Kidney (tissue), 14 donors: ENCODE data around the gene ARL15. TPM values are rescaled to one million over a fixed set of nuclear protein-coding genes. Genes with fewer than 3 reads are reported as not detected.
"Not testable (repeated sequence)": the region's sequence is repeated elsewhere in the genome, so short reads cannot be mapped to it uniquely, and the experiment has no call there.

ENCODE experiments used
- DNase-seq, 5 donors: peaks; one replicate each; pipeline ENCODE4 v3.0.0-alpha.2; 2013 to 2020
- FAIRE-seq: peaks from 2 replicates; lab custom pipeline; 2012; peaks lifted over from hg19 to GRCh38; lab: Jason Lieb, UNC
- H3K27ac ChIP-seq, 2 donors: one replicate each; pipeline ENCODE4 v1.7.0; 2013; ENCODE audit warnings: low read depth in 2 of 2, low read length in 2 of 2, inconsistent platforms in 1 of 2
- H3K27me3 ChIP-seq: one replicate; pipeline ENCODE4 v1.7.1; 2013; ENCODE audit warnings: low read length, inconsistent platforms; ENCODE audit not compliant: control insufficient read depth, insufficient read depth
- H3K36me3 ChIP-seq, 3 donors: one replicate each; pipeline versions ENCODE4 v1.7.0 to v1.7.1; 2013; ENCODE audit warnings: low read length in 3 of 3, control low read depth in 1 of 3, inconsistent platforms in 1 of 3; ENCODE audit not compliant: insufficient read depth in 3 of 3, control insufficient read depth in 2 of 3
- H3K4me1 ChIP-seq, 3 donors: one replicate each; pipeline versions ENCODE4 v1.7.0 to v1.7.1; 2013; ENCODE audit warnings: low read length in 3 of 3, inconsistent platforms in 1 of 3, low read depth in 1 of 3; ENCODE audit not compliant: control insufficient read depth in 2 of 3, insufficient read depth in 2 of 3
- H3K4me3 ChIP-seq, 3 donors: one replicate each; pipeline versions ENCODE4 v1.7.0 to v1.8.1; 2013; ENCODE audit warnings: low read length in 3 of 3, control low read depth in 1 of 3, inconsistent platforms in 1 of 3
- H3K9ac ChIP-seq, 3 donors: one replicate each; pipeline versions ENCODE4 v1.7.0 to v1.7.1; 2013; ENCODE audit warnings: low read length in 3 of 3, control low read depth in 1 of 3, inconsistent platforms in 1 of 3
- H3K9me3 ChIP-seq, 3 donors: one replicate each; pipeline versions ENCODE4 v1.7.0 to v1.7.1; 2013; ENCODE audit warnings: low read length in 3 of 3, control low read depth in 1 of 3, inconsistent platforms in 1 of 3; ENCODE audit not compliant: control insufficient read depth in 2 of 3, insufficient read depth in 1 of 3
- CTCF ChIP-seq: IDR thresholded peaks from 3 replicates; pipeline ENCODE4 v1.5.1; 2012; ENCODE audit warnings: mild to moderate bottlenecking, moderate library complexity, borderline replicate concordance; ENCODE audit not compliant: insufficient read depth; ENCODE audit errors: extremely low read depth
- intact Hi-C: fragments of 100-400 bp; cut with DNase I; formaldehyde crosslinking; loops from one replicate; pipeline ENCODE4 v1.11.1; 2022
- polyA plus RNA-seq: library from polyadenylated mRNA; stranded (reverse); fragments of 350-450 nt; fragmentation: Illumina TruSeq; extraction: RNeasy Lipid Tissue Mini Kit (QIAGEN cat#74804); gene quantifications from one replicate; pipeline ENCODE4 v1.2.3, GENCODE V29; 2014; ENCODE audit warnings: low read depth, low replicate concordance; ENCODE audit not compliant: insufficient read depth
- total RNA-seq: library from RNA; stranded (reverse); fragmentation: NEBNext Ultra II Directional; extraction: Animal tissue kit (Norgen Biotek cat#: 25700); gene quantifications from one replicate; pipeline ENCODE4 v1.2.1, GENCODE V29; 2021
- donor health status: control.
- donor health status: control.
- donor health status: control.
- donor health status: control.
- donor health status: control.
- donor health status: DM: yes; HTN: yes; CAD: no.
- donor health status: Normal renal cell carcinoma (clear cell type).

The ARL15 gene
- total and polyA plus RNA-seq, 2 donors from 2014 or later, result 21.1 to 36.6 TPM

DNA sequence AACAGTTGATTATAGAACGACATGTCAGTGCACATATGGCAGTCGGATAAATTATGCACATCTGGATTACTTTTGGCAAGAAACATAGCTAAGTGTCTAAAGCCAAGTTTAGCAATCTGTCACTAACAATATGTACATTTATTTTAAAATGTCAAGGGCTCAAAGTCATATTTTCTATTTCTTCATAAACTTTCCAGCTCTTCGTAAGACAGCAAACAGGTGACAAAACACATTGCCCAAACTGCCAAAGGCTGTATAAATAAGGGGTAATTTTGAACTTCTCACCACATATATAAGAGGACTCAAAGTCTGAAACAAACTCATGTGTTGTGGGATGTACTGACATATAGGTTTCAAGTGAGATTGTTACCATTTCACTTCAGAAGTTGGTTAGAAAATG lies 237.2 kb downstream of the ARL15 start:
- TF ChIP-seq CTCF, result no peak
- no peaks in the 10 kb centered on the region for H3K27me3 ChIP-seq
- FAIRE-seq, result no peak
- no peak for DNase-seq
- H3K4me1 ChIP-seq, result no peaks in the 10 kb centered on the region
- H3K9ac ChIP-seq, result no peak overlapping the region
- H3K36me3 ChIP-seq, result no peaks in the 10 kb centered on the region
- intact Hi-C loops, result no loop called here
- H3K4me3 ChIP-seq, result no peak overlapping the region
- H3K9me3 ChIP-seq, result no peaks in the 10 kb centered on the region
- H3K27ac ChIP-seq, result no peak overlapping the region

GRCh38 chr5:54066433-54066832 lies 243.9 kb downstream of the ARL15 start:
- Histone ChIP-seq H3K27ac (no peak overlapping the region), H3K36me3 (no peaks in the 10 kb centered on the region), H3K9me3 (no peaks in the 10 kb centered on the region), H3K4me3 (no peak overlapping the region), H3K4me1 (no peaks in the 10 kb centered on the region), H3K27me3 (no peaks in the 10 kb centered on the region), H3K9ac (no peak overlapping the region)
- TF ChIP-seq CTCF, result no peak
- DNase-seq, result no peak
- no peak for FAIRE-seq
- intact Hi-C loops, result no loop called here

- no peak for TF ChIP-seq CTCF
- intact Hi-C loops, result no loop called here
- FAIRE-seq (no peak), DNase-seq (no peak)
- Histone ChIP-seq H3K9me3 (no peaks in the 10 kb centered on the region), H3K27ac (no peak overlapping the region), H3K9ac (no peak overlapping the region), H3K36me3 (no peaks in the 10 kb centered on the region), H3K27me3 (no peaks in the 10 kb centered on the region), H3K4me1 (no peaks in the 10 kb centered on the region), H3K4me3 (no peak overlapping the region)
Measured at GRCh38 chr5:54063817-54064216, 246.6 kb downstream of the ARL15 start.

- no peaks in the 10 kb centered on the region for H3K9me3 ChIP-seq
- DNase-seq (no peak), FAIRE-seq (no peak)
- H3K36me3 ChIP-seq, result no peaks in the 10 kb centered on the region
- H3K4me1 ChIP-seq, result no peaks in the 10 kb centered on the region
- H3K27me3 ChIP-seq, result no peaks in the 10 kb centered on the region
- intact Hi-C loops, result no loop called here
- no peak overlapping the region for H3K4me3 ChIP-seq
- no peak overlapping the region for H3K27ac ChIP-seq
- H3K9ac ChIP-seq, result no peak overlapping the region
- no peak for TF ChIP-seq CTCF
Measured at GRCh38 chr5:54062958-54063357, 247.4 kb downstream of the ARL15 start.

GRCh38 chr5:54060919-54061318 lies 249.5 kb downstream of the ARL15 start:
- H3K4me3 ChIP-seq, H3K27me3 ChIP-seq, H3K4me1 ChIP-seq, intact Hi-C loops, DNase-seq, FAIRE-seq, H3K27ac ChIP-seq, H3K9me3 ChIP-seq, H3K9ac ChIP-seq, H3K36me3 ChIP-seq: not testable (repeated sequence)
